ENCODE measurements around the gene INMT.

DNA sequence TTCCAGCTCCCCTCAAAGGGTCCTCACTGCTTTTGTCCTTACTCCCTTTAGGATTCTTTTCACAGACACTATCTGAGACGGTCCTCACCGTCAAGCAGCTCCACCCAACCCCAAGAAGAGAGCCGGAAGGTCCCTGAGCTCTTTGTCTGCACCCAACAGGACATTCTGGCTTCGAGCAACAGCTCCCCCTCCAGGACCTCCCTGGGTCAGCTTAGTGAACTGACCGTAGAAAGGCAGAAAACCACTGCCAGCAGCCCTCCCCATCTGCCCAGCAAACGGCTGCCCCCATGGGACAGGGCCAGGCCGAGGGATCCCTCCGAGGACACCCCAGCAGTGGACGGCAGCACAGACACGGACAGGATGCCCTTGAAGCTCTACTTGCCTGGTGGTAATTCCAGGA is 39.2 kb downstream of the INMT start:
- TF ChIP-seq, protein P1, sequence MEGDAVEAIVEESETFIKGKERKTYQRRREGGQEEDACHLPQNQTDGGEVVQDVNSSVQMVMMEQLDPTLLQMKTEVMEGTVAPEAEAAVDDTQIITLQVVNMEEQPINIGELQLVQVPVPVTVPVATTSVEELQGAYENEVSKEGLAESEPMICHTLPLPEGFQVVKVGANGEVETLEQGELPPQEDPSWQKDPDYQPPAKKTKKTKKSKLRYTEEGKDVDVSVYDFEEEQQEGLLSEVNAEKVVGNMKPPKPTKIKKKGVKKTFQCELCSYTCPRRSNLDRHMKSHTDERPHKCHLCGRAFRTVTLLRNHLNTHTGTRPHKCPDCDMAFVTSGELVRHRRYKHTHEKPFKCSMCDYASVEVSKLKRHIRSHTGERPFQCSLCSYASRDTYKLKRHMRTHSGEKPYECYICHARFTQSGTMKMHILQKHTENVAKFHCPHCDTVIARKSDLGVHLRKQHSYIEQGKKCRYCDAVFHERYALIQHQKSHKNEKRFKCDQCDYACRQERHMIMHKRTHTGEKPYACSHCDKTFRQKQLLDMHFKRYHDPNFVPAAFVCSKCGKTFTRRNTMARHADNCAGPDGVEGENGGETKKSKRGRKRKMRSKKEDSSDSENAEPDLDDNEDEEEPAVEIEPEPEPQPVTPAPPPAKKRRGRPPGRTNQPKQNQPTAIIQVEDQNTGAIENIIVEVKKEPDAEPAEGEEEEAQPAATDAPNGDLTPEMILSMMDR (IDR thresholded peaks at IDR 0.05): no peak
- TF ChIP-seq EZH2 (IDR thresholded peaks at IDR 0.05; ENCODE audit: borderline replicate concordance, insufficient read depth, low read depth, low read length, poor library complexity, severe bottlenecking): no peak
